CD4-positive, alpha-beta T cell treated with Interleukin-4 for 1 hour (primary cell): ENCODE results near the gene TPCN2.

Experiments used
- DNase-seq, 2 donors: peaks; one replicate each; pipeline ENCODE4 v3.0.0-alpha.2; 2020 to 2022

The TPCN2 gene

DNA sequence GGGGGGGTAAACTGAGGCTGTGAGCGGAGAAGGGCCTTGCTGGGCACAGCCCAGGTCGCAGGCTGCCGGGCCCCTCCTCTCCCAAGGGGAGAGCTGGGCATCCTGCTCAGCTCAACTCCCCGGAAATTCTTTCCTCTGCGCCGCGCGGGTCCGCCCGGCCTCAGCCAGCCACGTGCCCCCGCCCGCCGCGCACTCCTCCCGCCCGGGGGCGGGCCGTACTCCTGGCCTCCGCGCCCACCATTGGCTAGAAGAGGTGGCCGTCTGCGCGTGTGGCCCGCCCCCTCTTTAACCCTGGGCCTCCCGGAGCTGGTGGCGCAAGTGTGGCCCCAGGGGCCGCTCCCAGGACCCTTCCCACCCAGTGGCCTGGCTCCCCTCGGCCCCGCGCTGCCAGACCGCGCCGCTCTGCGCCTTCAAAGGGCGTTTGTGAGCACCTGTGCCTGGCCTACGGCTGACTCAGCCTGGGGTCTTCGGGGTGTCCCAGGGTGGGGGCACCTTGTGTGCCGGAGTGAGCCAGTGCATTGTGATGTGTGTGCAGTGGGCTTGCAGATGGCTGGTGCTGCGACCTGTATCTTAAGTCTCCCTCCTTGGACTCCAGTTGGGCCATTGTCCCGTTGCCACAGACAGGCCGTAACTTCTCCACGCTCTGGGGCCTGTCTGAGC, 37.6 kb upstream of the TPCN2 start:
- peak in 1 of 2 donors; percentile 9 for DNase-seq

DNA sequence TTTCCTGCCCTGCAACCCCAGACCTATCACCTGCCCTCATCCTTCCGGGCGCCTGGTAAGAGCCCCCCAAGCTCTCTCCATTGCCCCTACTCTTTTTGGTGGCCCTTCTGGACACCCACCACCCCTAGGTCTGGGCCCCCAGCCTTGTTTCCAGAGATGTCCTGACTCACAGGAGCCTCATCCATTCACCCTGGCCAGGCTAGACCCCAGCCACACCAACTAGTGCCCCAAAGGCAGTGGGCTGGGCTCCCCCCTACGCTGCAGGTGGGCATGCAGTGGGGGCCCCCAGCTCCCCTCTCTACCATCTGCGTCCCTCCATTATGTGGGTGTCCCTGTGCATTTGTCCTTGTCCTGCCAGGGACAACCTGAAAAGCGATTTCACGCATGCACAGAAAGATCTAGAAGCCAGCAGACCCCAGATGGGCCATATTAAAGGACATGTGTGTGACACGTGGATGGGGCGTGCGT, 37.1 kb upstream of the TPCN2 start:
- DNase-seq: no peak

- DNase-seq: no peak
These were observed 36.4 kb upstream of the TPCN2 start for GRCh38 chr11:69012092-69013008.

GRCh38 chr11:69013009-69013951, 35.5 kb upstream of the TPCN2 start, which contains the start of gene MRGPRF:
Gene MRGPRF (minus strand): TSS chr11:69013246. CDS start chr11:69009901, 3,345 bp downstream.
- DNase-seq: peak in 1 of 2 donors; percentile 1

DNA sequence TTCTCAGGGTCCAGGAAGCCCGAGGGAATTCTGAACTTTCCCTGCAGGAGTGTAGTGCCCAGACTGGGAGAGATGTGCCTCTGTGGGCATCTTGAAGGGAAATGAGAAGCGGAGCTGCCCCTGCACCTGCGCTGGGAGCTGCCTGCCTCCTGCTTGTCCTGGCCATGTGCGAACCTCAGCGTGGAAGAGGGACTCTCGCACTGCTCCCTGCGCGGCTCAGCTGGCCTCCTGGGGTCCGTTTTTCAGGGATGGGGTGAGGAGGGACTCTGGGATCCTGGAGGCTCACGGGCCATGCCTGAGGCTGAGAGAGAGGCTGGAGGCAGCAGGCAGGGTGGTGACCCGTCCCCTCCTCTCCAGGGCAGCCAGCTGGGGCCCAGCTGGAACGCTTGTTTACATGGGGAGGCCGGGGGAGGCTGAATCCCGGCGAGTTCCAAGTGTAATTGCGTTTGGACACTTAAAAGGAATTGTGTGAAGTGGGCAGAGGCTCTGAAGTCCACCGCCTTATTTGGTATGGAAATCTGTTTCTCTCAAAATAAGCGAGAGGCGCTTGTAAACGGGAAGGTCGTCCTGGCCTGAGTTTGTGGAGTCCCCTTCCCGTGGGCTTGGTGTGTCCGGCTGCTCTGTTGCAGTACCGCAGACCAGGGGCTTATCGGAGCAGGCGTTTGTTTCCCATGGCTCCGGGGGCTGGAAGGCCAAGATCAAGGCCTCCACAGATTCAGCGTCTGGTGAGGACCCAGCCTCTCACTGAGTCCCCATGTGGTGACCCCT, 34.5 kb upstream of the TPCN2 start:
- DNase-seq: no peak

DNA sequence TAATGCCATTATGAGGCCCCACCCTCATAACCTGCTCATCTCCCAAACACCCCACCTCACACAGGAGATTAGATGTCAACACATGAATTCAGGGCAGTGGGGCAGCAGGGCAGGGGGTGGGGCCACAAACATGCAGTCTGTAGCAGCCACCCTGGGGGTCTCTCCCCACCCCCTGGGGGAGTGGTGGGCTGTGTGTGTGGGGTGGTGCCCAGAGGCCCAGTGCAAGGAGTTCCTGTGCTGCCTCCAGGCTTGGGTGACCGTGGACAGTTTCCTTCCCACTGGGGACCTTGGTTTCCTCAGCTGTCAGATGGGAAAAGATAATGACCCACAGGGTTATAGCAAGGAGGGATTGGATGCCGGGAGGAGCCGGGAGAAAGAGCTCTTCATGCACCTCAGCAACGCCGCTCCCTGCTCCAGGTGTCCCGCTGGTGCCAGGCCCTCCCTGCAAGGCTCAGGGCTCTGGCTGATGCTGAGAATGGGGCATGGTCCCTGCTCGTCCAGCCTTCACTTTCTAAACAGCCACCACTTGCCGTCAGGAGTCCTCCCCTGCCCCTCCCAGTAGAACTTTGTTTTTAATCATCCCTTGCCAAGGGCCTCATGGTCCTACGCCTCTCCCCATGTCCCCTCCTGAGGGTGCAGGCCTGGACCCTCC, 33.7 kb upstream of the TPCN2 start:
- DNase-seq: no peak

GRCh38 chr11:69017951-69018350, 30.8 kb upstream of the TPCN2 start:
- no peak for DNase-seq

GRCh38 chr11:69018924-69019323, 29.8 kb upstream of the TPCN2 start:
- DNase-seq: no peak

- DNase-seq: no peak
These were observed 26.5 kb upstream of the TPCN2 start for GRCh38 chr11:69022260-69022659.

GRCh38 chr11:69024509-69024908, 24.2 kb upstream of the TPCN2 start:
- DNase-seq: no peak

- DNase-seq: peak in 1 of 2 donors; percentile 26
These were observed 20.9 kb upstream of the TPCN2 start for GRCh38 chr11:69027704-69028372.

- DNase-seq: no peak
These were observed 18.4 kb upstream of the TPCN2 start for GRCh38 chr11:69030301-69030700.

DNA sequence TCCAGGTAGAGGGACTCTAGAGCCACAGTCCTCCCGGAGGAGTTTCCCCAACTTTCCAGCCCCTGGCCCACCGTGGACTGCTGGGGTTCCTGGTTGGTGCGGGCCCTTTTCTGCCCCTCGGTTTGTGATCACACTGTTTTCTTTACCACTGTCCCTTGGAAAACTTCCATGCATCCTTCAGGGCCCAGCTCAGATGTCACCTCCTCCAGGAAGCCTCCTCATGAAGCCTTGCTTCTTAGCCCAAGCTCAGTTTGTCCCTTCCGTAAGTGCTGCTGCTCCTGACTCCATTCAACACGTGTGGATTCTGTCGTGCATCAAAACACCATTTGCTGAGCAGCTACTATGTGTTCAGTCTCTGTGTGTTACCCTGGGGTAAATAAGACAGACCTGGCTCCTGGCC, 15.9 kb upstream of the TPCN2 start:
- no peak for DNase-seq

DNA sequence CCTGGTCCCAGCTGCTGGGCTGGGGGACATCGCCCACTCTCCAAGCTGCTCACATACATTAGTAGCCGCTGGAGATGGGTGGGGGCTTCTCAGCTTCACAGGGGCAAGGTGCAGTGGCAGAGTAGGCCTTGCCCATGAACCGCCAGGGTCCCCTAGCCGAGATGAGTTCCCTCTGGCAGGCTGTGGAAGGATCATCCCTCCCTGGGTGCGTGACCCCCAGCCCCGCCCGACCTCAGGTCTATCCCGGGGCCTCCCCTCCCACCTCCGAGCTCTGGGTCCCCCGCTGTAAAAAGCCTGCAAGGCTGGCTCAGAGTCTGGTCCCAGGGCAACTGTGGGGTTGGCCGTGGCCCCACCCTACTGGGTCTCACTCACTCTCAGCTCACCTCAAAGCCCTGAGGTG, 15.3 kb upstream of the TPCN2 start:
- DNase-seq: no peak

DNA sequence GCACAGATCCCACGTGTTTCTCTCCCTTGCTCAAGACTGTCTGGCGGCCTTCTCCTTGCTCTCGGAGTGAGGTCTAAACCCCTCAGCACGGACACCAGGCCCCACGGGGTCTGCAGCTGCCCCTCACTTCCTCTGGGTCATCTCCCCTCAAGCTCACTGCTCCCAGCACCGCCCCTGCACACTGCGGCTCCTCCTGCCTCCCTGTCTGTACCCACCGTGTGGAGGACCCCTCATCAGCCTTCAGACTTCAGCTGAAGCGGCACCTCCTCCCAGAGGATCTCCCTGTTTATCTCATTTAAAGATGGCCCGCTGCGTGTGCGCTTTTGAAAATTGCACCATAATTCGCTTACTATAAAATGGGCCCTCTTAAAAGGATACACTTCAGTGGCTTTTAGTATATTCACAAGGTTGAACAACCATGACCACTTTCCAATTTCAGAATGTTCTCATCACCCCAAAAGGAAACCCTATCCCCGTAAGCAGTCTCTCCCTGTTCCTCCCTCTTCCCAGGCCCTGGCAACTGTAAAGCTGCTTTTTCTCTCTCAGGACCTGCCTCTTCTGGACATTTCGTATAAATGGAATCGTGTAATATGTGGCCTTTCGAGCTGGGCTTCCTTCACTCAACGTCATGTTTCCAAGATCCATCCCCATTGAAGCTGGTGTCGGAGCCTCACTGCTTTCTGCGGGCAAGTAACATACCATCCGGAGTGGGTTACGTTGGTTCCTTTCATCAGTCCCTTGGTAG, 14.4 kb upstream of the TPCN2 start:
- no peak for DNase-seq

DNA sequence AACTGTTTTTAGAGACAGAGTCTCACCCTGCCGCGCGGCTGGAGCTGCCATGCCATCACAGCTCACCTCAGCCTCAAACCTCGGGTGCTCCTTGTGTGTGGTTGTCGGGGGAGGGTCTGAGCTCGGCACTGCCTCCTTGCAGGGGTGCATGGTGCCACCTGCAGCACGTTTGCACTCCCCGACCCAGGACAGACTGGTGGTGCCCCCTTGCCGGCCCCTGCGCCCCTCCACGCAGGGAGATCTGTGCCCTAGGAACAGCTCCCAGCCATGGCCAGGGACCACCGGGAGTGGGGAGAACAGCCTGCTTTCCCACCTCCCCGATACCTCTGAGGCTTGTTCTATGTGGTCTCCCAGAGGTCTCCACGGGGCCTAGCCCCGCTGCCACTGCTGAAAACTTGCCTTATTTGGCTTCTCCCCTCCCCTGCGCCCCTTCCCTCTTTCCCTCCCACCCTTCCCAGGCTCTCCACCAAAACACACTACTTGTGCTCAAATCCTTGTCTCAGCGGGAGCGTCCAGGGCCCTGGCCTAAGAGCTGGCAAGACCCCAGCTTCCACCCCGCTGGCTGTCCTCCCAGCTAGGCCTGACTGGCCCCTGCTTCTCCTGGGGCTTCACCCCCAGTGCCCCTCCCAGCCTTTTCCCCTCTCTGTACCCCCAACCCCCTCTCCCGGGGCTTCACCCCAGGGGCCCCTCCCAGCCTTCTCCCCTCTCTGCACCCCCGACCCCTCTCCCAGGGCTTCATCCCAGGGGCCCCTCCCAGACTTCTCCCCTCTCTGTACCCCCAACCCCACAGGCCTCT, 13.4 kb upstream of the TPCN2 start:
- no peak for DNase-seq

- DNase-seq: no peak
These were observed 12.8 kb upstream of the TPCN2 start for GRCh38 chr11:69035946-69036340.

DNA sequence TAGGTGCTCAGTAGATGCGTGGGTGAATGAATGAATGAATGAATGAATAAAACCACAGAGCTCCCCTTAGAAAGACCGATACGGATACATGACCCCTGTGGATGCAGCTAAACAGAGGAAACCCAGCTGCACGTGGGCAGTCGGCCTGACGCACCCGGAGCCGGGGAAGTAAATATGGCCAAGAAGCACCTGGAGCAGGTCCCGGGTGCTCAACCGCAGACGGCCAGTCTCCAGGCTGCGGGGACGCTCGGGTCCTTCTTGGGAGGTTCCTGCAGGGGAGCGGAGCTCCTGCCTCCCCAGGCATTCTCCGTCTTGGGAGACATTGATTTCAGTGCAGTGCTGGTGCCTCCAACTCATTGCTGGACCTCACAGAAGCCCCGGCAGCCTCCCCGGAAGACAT, 11.7 kb upstream of the TPCN2 start:
- no peak for DNase-seq

GRCh38 chr11:69037544-69037943, 11.2 kb upstream of the TPCN2 start:
- DNase-seq: no peak
